Raji (cell line): ENCODE data around the gene C19orf38.
A peak's percentile ranks its signal among the peaks of the same experiment; 100 is the strongest.

ENCODE experiments used
- POLR2A ChIP-seq: IDR thresholded peaks from 2 replicates; pipeline ENCODE4 v1.6.1; 2011; ENCODE audit warnings: low read depth, low read length, control low read depth; ENCODE audit not compliant: insufficient read depth

Gene C19orf38

DNA sequence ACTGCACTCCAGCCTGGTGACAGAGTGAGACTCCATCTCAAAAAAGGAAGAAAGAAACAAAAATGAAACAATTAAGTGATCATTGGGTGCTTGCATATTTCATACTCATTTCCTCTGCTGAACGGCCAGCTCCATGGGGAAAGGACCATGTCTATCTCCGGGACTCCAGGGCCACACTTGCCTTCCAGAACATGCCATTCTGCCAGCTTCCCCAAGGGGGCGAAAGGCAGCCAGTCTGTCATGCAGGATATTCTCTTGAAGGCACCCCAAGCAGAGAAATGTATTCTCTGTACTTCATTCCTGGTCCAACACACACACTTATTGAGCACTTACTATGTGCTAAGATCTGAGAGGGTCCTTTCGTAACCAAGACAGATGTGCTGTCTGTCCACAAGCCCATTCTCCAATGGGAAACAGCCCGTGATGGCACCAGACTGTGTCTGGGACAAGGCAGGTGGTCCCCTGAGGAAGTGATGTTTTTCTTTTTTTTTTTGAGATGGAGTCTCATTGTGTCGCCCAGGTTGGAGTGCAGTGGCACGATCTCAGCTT, 13.0 kb downstream of the C19orf38 start:
- no peak for TF ChIP-seq POLR2A

DNA sequence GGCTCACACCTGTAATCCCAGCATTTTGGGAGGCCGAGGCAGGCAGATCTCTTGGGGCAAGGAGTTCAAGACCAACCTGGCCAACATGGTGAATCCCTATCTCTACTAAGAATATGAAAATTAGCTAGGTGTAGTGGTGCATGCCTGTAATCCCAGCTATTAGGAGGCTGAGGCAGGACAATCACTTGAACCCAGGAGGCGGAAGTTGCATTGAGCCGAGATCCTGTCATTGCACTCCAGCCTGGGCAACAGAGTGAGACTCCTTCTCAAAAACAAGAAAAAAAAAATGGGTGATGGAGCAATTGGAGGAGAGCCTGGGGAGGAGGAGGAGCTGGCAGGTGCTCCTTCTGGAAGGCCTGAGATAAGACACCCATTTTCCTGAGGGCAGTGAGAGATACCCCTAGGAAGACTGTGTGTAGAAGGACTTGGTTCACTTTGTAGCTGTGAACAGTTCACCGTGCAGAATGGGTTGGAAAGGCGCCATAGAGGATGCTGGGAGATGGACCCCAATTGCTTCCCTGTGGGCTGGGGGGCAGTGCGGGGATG, 14.4 kb downstream of the C19orf38 start:
- TF ChIP-seq POLR2A: no peak

GRCh38 chr19:10863107-10863717, 15.0 kb downstream of the C19orf38 start:
- no peak for TF ChIP-seq POLR2A

- peak; percentile 37; the same call in 1 of the 2 replicates for TF ChIP-seq POLR2A
These were observed 16.3 kb downstream of the C19orf38 start for GRCh38 chr19:10864538-10864899.

- TF ChIP-seq POLR2A: no peak
These were observed 18.3 kb downstream of the C19orf38 start for GRCh38 chr19:10866495-10866894.

DNA sequence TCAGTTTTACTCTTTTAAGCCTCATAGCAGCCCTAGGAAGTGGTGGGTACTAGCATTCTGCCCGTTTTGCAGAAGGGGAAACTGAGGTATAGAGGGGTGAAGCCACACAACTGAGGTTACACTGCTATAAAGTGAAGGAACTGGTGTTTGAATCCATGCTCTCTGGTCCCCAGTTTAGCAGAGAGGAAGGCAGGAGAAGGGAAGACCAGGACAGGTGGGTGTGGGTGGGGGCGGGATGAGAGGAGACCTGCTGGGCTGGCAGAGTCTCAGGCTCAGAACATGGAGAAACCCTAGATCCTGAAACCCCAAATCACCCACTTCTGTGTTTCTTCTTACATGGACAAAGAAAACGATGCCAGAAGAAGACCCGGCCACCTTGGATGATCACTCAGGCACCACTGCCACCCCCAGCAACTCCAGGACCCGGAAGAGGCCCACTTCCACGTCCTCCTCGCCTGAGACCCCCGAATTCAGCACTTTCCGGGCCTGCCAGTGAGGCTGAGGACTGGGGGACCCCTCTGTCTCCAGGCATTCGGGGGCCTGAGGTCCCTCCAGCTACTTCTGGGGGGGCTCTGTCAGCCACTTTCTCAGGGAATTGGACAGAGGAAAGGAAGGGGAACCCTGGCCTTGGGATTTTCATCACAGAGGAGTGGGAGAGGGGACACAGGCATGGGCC, 20.8 kb downstream of the C19orf38 start:
- 0 out of 2 replicates have a peak, but pooled peaks have one; percentile 3 for TF ChIP-seq POLR2A

DNA sequence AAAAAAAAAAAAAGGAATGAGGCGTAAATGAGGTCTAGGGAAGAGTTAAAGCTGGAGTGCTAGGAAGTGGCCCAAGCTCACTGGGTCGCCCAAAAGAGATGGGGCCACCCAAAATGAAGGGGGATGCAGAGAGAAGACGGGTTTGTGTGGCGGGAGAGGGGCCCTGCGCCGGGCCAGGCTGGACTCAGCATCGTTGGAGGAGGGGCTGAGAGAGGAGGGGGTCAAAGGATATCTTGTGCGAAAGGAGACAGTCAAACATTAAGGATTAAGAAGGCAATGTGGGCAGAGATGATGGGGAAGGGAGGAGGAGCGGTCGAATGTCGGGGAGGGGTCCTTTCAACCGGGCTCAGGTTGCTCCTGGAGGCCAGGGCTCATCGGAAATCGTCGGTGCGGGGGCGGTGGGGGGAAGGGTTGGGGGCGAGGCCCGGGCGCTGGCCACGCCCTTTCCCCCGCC, 22.3 kb downstream of the C19orf38 start:
- peak; percentile 61 for TF ChIP-seq POLR2A

- TF ChIP-seq POLR2A: peak; percentile 40; the same call in 1 of the 2 replicates
These were observed 22.9 kb downstream of the C19orf38 start, which contains the start of gene CARM1 for GRCh38 chr19:10870955-10871603. Gene CARM1 (plus strand): TSS chr19:10871553. CDS start chr19:10871703, 150 bp downstream.

DNA sequence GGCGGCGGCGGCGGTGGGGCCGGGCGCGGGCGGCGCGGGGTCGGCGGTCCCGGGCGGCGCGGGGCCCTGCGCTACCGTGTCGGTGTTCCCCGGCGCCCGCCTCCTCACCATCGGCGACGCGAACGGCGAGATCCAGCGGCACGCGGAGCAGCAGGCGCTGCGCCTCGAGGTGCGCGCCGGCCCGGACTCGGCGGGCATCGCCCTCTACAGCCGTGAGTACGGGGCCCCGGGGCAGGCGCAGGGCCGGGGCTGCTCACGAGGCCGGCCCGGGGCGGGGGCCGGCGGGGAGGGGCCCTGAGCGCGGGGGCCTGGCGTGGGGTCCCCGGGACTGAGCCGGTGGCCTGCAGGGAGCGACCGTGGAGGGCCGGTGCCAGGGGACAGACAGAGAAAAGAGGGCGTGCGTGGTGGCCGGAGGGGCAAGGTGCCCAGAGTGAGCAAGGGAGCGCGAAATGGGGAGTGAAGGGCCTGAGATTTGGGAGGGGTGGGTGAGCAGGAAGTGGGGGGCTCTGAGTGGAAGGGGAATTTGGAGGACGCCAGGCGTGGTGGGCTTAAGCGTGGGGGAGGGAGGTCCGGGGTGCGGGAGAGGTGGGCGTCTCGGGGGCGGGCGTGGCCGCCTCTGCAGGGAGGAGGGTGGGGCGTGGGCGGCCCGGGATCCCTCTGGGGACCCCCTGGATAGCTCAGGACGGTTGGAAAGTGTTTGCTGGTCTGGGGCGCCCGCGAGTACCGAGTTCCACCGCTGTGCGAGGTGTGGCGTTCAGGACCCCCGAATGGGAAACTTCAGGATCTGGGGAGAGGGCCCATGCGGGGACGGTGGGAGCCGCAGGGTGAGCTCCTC, 23.7 kb downstream of the C19orf38 start:
- 0 out of 2 replicates have a peak, but pooled peaks have one; percentile 23 for TF ChIP-seq POLR2A

DNA sequence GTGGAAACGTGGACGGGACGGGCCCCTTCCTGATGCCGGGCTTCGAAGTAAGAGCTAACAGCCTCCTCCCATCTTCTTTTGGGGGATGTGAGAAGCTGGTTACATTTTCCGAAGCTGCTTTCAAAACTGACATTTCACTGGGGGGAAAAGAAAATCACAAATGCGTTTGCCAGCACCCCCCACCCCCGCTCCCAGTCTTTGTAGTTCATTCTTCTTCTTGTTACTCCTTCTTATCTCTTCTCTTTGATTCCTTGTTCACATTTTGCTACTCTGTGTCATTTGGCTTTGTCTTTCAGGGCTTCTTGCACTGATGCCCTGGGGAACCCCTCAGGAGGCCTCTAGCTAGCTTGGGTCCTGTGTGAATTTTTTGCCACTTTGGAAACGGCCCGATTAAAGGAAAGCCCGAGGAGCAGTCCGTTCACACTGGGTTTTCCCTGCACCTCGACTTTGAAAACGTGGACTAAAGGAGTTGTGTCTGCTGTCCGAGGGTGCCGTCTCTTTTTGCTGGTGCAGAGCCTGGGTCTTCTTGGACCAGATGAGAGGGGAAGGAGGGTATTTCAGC, 24.4 kb downstream of the C19orf38 start:
- TF ChIP-seq POLR2A: no peak

DNA sequence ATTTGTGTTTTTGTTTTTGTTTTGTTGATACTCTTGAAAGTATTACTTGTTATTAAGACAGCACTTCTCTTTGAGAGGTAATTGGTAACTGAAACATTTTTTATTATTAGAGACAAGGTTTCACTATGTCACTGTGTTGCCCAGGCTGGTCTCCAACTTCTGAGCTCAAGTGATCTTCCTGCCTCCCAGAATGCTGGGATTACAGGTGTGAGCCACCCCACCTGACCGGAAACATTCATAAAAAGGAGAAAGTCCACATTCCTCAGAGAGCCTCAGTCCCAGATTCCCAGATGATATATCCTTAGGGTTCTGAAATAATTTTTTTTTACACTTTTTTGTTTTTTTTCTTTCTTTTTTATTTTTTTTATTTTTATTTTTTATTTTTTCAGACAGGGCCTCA, 25.8 kb downstream of the C19orf38 start:
- TF ChIP-seq POLR2A: no peak

DNA sequence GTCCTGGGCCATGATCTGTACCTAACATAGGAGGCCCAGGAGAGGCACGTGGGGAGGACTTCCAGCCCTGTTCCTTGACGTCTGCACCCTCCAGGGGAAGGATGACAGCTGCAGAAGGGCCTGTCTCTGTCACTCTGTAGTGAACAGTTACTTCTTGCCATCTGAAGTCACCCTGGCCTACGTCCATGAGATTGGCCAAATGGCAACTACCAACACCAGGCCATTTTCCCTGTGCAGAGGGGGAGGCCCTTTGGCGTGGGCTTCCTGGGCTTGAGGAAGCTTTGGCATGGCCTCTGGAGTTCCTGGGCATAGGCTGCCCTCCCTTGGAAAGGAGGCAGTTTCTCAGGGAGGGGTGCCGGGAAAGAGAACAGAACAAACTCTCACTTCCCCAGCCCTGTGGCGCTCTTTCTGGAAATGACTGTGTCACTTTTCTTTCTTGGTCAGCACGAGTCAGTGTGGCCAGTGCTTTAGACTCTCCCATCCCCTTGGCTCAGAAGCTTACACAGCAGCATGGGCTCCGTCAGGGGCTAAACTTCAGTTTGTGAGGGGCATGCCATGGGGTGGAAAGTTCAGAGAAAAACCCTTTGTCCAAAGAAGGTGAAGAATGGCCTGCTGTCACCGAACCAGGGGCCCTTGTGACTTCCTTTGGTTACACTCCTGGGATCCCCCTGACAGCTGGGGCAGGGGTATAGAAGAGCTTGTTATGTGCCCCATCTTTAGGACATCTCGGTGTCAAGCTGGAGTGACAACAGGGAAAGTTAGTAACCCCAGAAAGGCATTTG, 28.4 kb downstream of the C19orf38 start:
- TF ChIP-seq POLR2A: no peak

DNA sequence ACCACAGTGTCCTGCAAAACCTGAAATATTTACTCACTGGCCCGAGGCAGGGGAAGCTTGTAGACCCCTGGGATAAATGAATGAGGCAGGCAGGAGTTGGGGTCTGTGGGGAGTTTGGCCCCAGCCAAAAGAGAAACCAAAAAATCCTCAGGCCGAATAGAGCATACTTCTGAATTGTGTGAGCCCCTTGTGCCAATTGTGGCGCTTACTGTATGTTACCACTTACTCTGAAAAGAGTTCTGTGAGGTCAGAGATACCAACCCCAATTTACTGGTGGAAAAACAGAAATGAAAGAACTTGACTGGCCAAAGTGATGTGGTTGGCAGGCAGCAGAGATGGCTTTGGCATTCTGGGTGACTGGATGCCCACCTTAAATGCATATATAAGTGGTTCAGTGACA, 30.0 kb downstream of the C19orf38 start:
- TF ChIP-seq POLR2A: no peak
